GM21381 (cell line): ENCODE data around the gene IFNA13.
"Not testable (repeated sequence)": the region's sequence is repeated elsewhere in the genome, so short reads cannot be mapped to it uniquely, and the experiment has no call there.

Source experiments
- ATAC-seq: cut with Tn5 transposase; IDR thresholded peaks from one replicate; pipeline ENCODE4 v1.9.1; 2021; ENCODE audit warnings: mild to moderate bottlenecking, moderate library complexity; ENCODE audit not compliant: unreplicated experiment

IFNA13 gene

GRCh38 chr9:21367957-21368356, at the start of gene IFNA13:
IFNA13 (minus strand) TSS chr9:21368057; CDS start chr9:21368010, 47 bp downstream.
- no peak for ATAC-seq

- ATAC-seq = no peak
Observed at GRCh38 chr9:21415493-21416267, 47.8 kb upstream of the IFNA13 start.

- ATAC-seq = no peak
Observed at GRCh38 chr9:21414220-21414940, 46.5 kb upstream of the IFNA13 start.

- ATAC-seq = no peak
Observed at GRCh38 chr9:21413624-21414023, 45.8 kb upstream of the IFNA13 start.

- ATAC-seq = no peak
Observed at GRCh38 chr9:21413151-21413550, 45.3 kb upstream of the IFNA13 start.

GRCh38 chr9:21412107-21412506, 44.2 kb upstream of the IFNA13 start:
- ATAC-seq = no peak

GRCh38 chr9:21408817-21409216, 41.0 kb upstream of the IFNA13 start, which contains the start of gene IFNA8:
IFNA8 (plus strand) TSS chr9:21409117; CDS start chr9:21409177, 60 bp downstream.
- no peak for ATAC-seq

- ATAC-seq = no peak
Observed at GRCh38 chr9:21404146-21404545, 36.3 kb upstream of the IFNA13 start.

GRCh38 chr9:21402386-21403251, 34.8 kb upstream of the IFNA13 start:
- ATAC-seq = no peak

GRCh38 chr9:21399956-21400355, 32.1 kb upstream of the IFNA13 start:
- ATAC-seq = no peak

- no peak for ATAC-seq
Observed at GRCh38 chr9:21398955-21399489, 31.2 kb upstream of the IFNA13 start.

- peak; percentile 82 for ATAC-seq
Observed at GRCh38 chr9:21395778-21396717, 28.2 kb upstream of the IFNA13 start.

- ATAC-seq = peak; percentile 84
Observed at GRCh38 chr9:21392270-21392669, 24.4 kb upstream of the IFNA13 start.

GRCh38 chr9:21385131-21385670, 17.3 kb upstream of the IFNA13 start, which contains the start of gene IFNA2:
IFNA2 (minus strand) TSS chr9:21385398; CDS start chr9:21385329, 69 bp downstream.
- no peak for ATAC-seq

GRCh38 chr9:21383627-21384026, 15.8 kb upstream of the IFNA13 start:
- ATAC-seq = no peak

- ATAC-seq = peak; percentile 98
Observed at GRCh38 chr9:21381448-21382339, 13.8 kb upstream of the IFNA13 start.

- not testable (repeated sequence) for ATAC-seq
Observed at GRCh38 chr9:21371467-21371866, 3.6 kb upstream of the IFNA13 start.

- peak; percentile 84 for ATAC-seq
Observed at GRCh38 chr9:21367169-21367568, 688 bp downstream of the IFNA13 start.
